ENCODE measurements around the gene CNGA1. TPM values are rescaled to one million over a fixed set of nuclear protein-coding genes. Genes with fewer than 3 reads are reported as not detected.

CNGA1 gene
- total RNA-seq (not detected in 2 replicates), polyA plus RNA-seq (not detected in 2 replicates), polyA minus RNA-seq (not detected in 2 replicates), Bru-seq, nascent RNA (percentile 15 among the genes with signal in this experiment), BruChase-seq, experiment 1, labeled RNA remaining after a 6-hour chase (percentile 7 among the genes with signal in this experiment), BruChase-seq, experiment 2, labeled RNA remaining after a 2-hour chase (percentile 8 among the genes with signal in this experiment)
- not detected in 2 replicates for polyA plus RNA-seq (2011; cell fraction: cytosol; rRNA removed)
- not detected in 2 replicates for polyA plus RNA-seq (2011; cell fraction: nucleus; rRNA removed)
- polyA plus RNA-seq (2012), result not detected in 2 replicates
- polyA minus RNA-seq (2011; cell fraction: cytosol; rRNA and poly(A)+ RNA removed), result not detected
- not detected in 2 replicates for polyA minus RNA-seq (2011; cell fraction: nucleus; rRNA and poly(A)+ RNA removed)
- long read RNA-seq, result 0 reads

DNA sequence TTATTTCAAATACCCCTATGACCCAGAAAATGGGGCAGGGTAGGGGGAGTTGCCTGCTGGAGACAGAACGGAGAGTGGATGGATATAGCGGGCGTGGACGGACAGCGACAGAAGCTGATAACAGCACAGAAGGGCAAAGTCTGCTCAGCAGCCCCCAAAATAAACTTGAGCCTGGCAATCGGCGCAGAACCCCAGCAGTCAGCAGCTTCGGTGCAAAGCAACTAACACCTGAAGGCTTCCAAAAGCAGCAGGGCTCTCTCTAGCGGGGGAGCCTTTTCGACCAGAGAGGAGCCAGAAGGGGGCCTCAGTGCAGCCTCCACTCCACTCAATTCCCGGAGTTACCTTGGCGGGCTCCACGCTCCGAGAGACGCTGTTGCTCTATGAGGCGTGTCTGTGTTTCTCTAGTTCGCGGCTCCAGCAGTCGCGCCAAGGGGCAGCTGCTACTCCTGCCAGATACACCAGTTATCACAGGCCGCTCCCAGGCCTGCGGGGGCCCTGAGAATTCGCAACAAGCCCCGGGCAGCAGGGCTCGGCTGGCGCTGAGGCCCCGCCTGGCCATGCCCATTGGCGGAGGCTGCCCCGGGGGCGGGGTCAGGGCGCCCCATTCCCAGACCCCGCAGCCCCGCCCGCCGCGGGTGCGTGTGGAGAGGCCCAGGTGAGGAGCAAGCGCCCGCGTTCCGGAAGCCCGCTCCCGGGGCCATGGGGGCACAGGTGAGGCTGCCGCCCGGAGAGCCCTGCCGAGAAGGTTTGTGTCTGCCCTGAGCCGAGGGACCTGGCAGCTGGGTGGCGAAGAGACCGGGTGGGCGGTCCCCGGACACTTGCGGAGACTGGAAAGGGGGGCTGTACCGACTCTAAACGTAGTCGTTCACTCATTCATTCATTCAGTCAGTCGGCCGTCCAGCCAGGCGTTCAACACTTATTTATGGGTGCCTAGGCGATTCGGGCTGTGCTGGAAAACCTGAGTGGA lies at the start of gene CNGA1, which contains the start of gene NIPAL1:
Gene CNGA1 (minus strand): TSS at position 541 of the 967 bp plus-strand sequence. CDS start 63,992 bp downstream, outside the sequence.
Gene NIPAL1 (plus strand): TSS at position 632 of the 967 bp plus-strand sequence. CDS start 68 bp downstream, at position 700.
- BruUV-seq (replicated peaks), result TSS peak; percentile 94
- H3K4me2 ChIP-seq (ENCODE audit: insufficient read depth, low read length), result peak within 1 kb of the TSS; percentile 79

More for the DNA sequence above, at the start of gene CNGA1, which contains the start of gene NIPAL1:
- Histone ChIP-seq H3K9me1 (replicated peaks; ENCODE audit: control insufficient read depth, extremely low read depth, insufficient read depth, low read length) (no peaks in the 10 kb centered on the region), H3K4me3 (replicated peaks in 1 of 3; ENCODE audit: insufficient read depth in 1 of 3, low read depth in 1 of 3, low read length in 3 of 3) (peak within 1 kb of the TSS; percentile 40 to 58 (median 46)), H3K9me3 (replicated peaks; ENCODE audit: control insufficient read depth, insufficient read depth, low read length) (no peaks in the 10 kb centered on the region), H2AFZ (ENCODE audit: low read depth, low read length) (peak within 1 kb of the TSS; percentile 62), H3K4me1 (ENCODE audit: control insufficient read depth, extremely low read depth, insufficient read depth, low read length) (peaks cover 10% of the 10 kb centered on the region), H3K27ac (ENCODE audit: insufficient read depth, low read depth, low read length) (peak within 1 kb of the TSS; percentile 64), H4K20me1 (replicated peaks; ENCODE audit: control insufficient read depth, extremely low read depth, insufficient read depth, low read length) (no peaks in the 10 kb centered on the region), H3K27me3 (ENCODE audit: control insufficient read depth in 2 of 2, insufficient read depth in 2 of 2, low read length in 2 of 2) (peaks cover 0 to 4% of the 10 kb centered on the region in 2 experiments), H3K79me2 (ENCODE audit: control insufficient read depth, insufficient read depth, low read length) (no peaks in the 10 kb centered on the region), H3K36me3 (ENCODE audit: control insufficient read depth in 2 of 2, extremely low read depth in 1 of 2, insufficient read depth in 2 of 2, low read length in 2 of 2) (no peaks in the 10 kb centered on the region), H3K9ac (replicated peaks; ENCODE audit: extremely low read depth, insufficient read depth, low read length) (peak within 1 kb of the TSS; percentile 92)
- peak; percentile 92 for FAIRE-seq
- dilution Hi-C loops (cut with MboI; ENCODE audit: extremely low pct_ligation_motif_present, low sequenced_read_pairs) (no loop called here), intact Hi-C loops (cut with micrococcal nuclease) (loop anchor here (1.0 kb wide), 2 partner anchors 64 to 102 kb away; partner anchors contain the start of gene NFXL1)
- DNase-seq (ENCODE audit: low read depth, low spot score), result peak; percentile 63
- ChIA-PET POLR2A (no interaction called here), CTCF (interaction anchor here (0.9 to 1.2 kb wide), 3 partner anchors 24 to 77 kb away, joined by 3 to 4 read pairs (median 4); no protein-coding TSS in a partner anchor)
- peak; percentile 5 for TF ChIP-seq POLR2AphosphoS5 (IDR thresholded peaks at IDR 0.05; ENCODE audit: insufficient read depth, low read depth, low read length)
- no peak for TF ChIP-seq JUN (IDR thresholded peaks at IDR 0.05; ENCODE audit: borderline replicate concordance, insufficient read depth, insufficient read length, low read depth)
- TF ChIP-seq, protein P1, sequence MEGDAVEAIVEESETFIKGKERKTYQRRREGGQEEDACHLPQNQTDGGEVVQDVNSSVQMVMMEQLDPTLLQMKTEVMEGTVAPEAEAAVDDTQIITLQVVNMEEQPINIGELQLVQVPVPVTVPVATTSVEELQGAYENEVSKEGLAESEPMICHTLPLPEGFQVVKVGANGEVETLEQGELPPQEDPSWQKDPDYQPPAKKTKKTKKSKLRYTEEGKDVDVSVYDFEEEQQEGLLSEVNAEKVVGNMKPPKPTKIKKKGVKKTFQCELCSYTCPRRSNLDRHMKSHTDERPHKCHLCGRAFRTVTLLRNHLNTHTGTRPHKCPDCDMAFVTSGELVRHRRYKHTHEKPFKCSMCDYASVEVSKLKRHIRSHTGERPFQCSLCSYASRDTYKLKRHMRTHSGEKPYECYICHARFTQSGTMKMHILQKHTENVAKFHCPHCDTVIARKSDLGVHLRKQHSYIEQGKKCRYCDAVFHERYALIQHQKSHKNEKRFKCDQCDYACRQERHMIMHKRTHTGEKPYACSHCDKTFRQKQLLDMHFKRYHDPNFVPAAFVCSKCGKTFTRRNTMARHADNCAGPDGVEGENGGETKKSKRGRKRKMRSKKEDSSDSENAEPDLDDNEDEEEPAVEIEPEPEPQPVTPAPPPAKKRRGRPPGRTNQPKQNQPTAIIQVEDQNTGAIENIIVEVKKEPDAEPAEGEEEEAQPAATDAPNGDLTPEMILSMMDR (IDR thresholded peaks at IDR 0.05; ENCODE audit: extremely low read depth in 1 of 2, insufficient read depth in 1 of 2, low read depth in 1 of 2, low read length in 2 of 2), result peak; percentile 18 to 62
- no peak for TF ChIP-seq GATA2 (IDR thresholded peaks at IDR 0.05; ENCODE audit: insufficient read depth, insufficient read length, low read depth, low read length)
- no peak for TF ChIP-seq FOS (IDR thresholded peaks at IDR 0.05; ENCODE audit: borderline replicate concordance, insufficient read depth, low read length)
- no peak for TF ChIP-seq EZH2 (IDR thresholded peaks at IDR 0.05; ENCODE audit: borderline replicate concordance, low read depth, low read length, severe bottlenecking)
- TF ChIP-seq MYC (IDR thresholded peaks at IDR 0.05; ENCODE audit: low read depth, low read length), result no peak
- TF ChIP-seq, protein P2, sequence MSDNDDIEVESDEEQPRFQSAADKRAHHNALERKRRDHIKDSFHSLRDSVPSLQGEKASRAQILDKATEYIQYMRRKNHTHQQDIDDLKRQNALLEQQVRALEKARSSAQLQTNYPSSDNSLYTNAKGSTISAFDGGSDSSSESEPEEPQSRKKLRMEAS (IDR thresholded peaks at IDR 0.05; ENCODE audit: insufficient read depth, insufficient read length), result no peak
- TF ChIP-seq POLR2A (IDR thresholded peaks at IDR 0.05; ENCODE audit: low read depth, low read length), result no peak
